GM18508 (cell line): ENCODE data around the gene WWTR1.

Source experiments
- ATAC-seq: cut with Tn5 transposase; IDR thresholded peaks from one replicate; pipeline ENCODE4 v1.9.1; 2021; ENCODE audit warnings: moderate number of reproducible peaks; ENCODE audit not compliant: insufficient read depth, unreplicated experiment

WWTR1 gene

DNA sequence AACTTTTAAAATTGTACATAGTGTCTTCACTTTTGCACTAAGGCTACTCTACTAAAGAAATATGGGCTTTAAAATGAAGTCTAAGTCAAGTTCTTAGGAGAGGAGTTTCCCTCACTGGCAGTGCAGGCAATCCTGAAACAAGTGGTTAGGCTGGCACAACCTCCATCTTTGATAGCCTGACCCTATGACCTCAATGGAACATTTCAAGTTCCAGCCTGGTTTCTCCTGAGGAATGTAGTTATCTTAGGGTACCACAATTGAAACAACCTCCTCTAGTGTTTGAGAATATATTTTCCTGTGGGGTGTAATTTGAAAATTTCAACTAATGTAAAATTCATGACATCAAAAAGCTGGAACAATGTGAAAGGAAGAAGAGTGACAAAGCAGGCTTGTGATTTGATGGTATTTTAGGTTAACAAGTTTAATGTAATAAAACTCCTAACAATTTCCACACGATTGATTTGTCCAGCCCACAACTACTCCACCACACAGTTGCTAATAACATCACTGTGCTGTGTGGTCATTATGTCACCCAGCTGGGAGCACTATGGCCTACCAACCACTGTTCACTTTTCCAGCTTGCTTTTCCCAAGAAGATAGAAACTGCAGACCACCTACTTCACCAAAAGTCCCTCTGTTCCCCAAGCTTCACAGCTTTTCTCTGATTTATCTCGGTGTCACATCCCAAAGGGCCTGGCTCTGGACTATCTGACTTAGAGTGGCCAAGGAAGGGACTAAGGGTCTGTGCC, 1.8 kb downstream of the WWTR1 start:
- no peak for ATAC-seq

GRCh38 chr3:149654188-149654601, 3.6 kb downstream of the WWTR1 start:
- ATAC-seq = no peak

- ATAC-seq = no peak
Measured at GRCh38 chr3:149653564-149653963, 4.3 kb downstream of the WWTR1 start.

DNA sequence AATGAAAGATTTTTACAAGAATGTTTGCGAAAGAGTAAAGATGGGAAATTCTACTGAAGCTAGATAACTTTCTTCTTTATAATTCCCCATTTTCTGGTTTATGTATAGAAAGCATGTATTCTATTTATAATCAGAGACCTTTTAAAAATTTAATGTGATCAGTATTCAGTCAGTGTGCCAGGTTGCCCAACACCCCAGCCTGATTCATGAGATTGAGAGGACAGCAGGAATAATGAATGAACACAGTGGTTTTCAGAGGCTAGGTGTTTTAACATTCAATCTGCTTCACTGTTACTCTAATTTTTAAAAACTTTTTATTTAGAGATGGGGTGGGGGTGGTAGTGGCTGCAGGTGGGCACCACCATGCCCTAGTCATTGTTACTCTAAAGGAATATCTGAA, 4.7 kb downstream of the WWTR1 start:
- no peak for ATAC-seq

GRCh38 chr3:149650828-149651227, 7.0 kb downstream of the WWTR1 start:
- ATAC-seq = no peak

DNA sequence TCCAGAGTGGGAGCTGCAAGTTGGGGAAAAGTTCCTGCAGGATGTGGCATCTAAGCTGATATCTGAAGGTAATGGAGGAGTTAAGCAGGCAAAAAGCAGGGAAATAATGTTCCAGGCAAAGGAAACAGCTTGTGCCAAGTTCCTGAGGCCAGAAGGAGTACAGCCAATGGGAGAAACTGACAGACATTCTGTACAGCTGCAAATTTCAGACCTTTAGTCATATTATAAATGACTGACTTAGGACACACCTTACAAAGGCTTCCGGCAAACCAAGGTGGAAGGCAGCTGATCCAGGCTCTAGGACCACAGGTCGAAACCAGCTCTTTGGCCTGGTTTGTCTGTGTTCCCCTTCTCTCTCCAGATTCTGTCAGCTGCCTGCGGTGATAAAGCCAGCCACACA, 9.3 kb downstream of the WWTR1 start:
- no peak for ATAC-seq

DNA sequence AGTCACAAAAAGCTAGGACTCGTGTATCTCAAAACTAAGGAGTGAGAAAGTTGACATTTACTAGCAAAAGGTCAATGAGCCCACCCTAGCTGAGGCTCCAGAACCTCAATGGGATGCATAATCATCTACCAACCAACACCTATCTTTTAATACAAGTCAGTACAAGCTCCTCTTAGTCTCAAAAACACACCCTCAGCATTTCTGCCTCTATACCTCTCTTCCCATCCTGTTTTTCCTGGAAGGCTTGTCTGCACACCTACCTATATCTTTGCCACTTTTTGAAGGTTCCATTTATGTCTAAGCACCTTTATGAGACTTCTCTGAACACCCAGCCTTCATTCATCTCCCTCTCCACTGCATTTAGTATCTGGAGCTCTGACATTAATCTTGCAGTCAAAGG, 10.0 kb downstream of the WWTR1 start:
- ATAC-seq = no peak

DNA sequence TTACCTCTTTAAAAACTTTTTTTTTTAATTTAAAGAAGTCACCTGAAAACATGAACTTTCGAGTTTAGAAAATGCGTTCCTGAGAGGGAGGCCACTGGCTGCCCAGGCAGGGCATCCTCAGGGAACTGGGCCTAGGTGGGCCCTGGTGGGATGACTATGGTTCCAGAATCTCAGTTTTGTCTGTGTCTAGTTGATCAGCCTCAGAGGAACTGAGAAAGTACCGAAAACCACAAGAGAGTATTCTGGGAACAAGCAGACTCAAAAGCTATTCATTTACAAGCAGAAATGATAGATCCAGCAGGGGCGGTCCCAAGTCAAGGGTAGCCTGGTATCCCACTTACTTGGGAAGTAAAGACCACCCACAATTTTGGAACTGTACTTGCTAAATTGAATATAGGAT, 10.5 kb downstream of the WWTR1 start:
- peak; percentile 72 for ATAC-seq

DNA sequence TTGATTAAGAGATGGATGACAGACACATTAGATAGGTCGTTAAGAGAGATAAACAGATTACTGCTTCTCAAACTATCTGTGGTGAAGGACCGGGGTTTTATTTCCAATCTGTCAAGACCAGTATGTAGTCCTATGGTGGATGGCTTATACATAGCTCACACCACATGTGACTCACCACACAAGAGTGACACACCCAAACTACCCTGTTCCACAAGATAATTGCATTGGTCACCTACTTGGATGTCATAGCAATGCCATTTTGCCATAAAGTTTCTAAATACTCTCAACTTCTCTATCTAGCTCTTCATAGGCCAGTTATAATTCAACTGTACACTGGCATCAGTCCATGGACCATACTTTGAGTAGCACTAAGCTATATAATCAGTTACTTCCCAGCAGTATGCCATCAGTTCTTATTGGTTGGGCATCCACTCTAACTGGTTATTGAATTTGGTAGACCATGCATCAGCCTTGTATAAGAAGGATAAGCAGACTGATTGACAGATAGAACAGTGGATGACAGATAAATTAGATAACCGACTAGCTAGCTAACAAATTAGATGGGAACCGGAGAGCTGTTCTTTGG, 11.6 kb downstream of the WWTR1 start:
- no peak for ATAC-seq

DNA sequence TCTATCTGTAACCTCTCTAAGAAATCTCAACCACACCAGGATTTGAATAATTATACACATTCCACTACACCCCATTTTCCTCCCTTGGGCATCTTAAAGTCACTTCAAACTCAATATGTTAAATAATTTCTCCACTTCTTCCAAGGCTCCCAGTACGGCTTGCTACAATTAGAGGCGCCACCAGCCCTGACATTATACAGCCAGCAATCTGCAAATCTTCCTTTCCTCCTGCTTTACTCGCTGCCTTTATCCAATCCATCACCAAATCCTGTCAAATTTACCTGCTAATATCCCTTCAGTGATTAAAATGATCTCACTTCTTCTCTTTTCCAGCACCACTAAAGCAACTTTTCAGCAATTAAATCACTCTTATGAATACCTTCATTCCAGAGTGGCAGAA, 13.9 kb downstream of the WWTR1 start:
- ATAC-seq = no peak

DNA sequence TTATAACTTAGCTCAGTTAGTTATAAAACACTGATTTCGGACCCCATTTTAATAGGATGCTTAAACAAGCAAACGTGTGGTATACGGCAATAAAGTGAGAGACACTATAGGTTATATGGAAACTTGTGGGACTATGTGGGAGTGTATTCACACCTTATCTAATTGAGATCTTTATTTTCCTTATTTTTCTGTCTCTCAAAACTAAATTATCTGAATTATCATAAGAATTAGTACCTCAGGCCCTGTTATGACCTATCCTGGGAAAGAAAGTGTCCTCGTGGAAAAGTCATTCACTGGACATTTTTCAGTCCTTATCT, 14.4 kb downstream of the WWTR1 start:
- ATAC-seq = no peak

DNA sequence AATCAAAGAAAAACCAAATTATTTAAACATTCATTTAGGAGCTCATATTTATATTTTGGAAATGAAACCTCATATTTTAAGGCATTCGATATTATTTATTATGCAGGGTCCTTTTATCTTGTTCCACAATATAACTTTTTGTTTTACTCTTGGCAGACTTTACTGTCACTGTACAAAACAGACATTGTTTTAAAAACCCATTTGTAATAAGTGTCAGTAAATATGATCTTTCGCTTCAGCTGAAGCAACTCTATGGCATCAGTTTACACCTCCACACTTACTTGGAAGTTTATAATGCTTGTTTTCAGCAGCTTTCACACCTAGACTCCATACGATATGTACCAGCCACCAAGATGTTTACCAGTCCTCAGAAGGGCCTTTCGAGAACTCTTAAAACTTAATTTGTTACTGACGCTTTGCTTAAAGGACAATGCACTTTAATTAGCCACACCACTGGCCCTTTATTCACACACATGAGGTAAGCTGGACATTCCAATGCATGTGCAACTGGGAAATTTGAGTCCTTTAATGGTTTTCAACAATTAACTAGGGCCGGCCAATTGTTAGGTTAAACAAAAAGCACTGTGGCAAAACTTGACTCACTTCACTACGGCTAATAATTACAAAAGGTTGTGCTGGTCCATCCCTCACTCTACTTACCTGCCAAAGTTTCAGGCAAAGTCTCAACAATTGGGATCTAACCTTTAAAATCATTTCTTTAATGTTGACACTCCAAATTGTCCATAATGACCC, 16.7 kb downstream of the WWTR1 start:
- ATAC-seq = no peak

DNA sequence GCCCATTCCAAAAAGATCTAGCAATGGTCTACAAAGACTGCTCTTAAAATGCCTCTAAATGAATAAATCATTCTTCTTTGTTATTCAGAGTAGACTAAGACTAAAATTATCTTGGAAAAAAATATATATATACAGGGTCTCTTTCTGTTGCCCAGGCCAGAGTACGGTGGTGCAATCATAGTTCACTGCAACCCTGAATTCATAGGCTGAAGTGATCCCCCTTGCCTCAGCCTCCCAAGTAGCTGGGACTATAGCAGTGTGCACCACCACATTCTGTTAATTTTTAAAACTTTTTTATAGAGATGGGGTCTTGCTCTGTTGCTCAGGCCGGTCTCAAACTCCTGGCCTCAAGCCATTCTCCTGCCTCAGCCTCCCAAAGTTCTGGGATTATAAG, 18.7 kb downstream of the WWTR1 start:
- no peak for ATAC-seq

DNA sequence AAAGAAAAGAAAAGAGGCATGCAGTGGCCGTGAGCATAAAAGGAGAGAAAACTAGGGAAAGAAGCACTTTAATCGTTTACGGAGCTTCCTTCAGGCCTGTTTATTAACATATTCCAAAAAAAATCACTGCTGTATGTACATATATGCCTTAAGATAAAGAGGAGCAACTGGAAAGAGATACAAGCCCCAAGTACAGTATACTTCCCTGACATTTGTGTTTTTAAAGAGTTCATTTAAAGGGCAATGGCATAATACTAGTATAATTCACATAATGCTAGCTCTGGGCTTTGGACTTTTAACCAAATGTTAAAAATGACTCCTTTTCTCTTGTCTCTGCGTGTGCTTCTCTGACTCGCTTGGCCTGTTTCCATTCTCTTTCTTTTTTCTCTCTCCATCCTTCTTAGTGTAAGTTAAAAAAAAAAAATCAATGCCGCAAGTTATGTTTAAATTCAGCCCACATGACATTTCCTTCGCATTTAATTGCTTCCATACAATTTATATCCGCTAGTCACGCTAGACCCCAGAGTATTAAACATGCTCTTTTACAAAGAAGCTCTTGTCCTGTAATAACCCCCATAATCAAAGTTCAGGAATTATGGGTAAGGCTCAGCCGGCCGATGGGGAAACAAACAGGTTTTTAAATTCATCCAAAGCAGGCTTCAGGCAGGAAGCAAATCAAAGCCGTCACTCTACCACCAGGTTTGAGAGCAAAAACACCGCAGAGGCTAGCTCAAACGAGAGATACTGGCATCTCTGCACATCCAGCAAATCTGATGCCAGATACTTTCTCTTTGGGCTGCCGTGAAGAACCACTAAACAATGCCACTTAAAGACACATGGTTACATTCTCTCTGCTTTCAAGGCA, 19.4 kb downstream of the WWTR1 start:
- ATAC-seq = no peak

- no peak for ATAC-seq
Measured at GRCh38 chr3:149635396-149635795, 22.4 kb downstream of the WWTR1 start.

- ATAC-seq = no peak
Measured at GRCh38 chr3:149634573-149634972, 23.3 kb downstream of the WWTR1 start.

DNA sequence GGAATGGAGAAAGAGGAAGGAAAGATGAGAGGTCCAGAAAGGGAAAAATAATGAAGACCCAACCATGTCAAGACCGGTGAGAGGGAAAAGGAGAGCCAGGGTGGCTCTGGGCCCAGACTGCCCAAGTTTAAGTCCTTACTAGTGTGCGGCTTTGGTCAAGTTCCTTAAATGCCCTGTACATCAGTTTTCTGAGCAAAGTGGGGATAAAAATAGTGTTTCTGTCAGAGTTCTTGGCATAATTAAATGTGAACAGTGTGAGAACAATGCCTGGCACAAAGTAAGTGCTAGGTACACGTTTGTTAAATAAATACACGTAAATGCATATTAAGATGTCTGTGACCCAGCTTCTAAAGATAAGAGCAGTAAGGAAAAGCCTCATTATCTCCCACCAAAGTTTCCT, 23.8 kb downstream of the WWTR1 start:
- ATAC-seq = no peak

DNA sequence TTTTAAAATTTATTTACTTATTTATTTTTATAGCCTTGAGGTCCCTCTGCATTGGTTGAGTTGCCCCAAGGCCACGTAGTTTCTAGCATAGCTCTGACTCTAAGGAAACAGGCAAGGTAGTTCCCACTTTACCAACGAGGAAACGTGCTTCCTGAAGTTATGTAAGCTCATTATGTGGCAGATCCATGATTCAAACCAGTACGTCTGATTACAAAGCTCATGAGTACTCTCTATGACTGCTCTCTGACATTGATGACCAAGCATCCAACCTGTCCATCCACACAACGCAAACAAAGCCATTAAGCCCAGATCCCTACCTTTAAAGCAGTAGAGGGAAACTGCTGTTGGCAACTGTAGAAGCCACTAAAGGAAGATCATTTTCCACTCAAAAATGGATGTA, 25.6 kb downstream of the WWTR1 start:
- no peak for ATAC-seq

GRCh38 chr3:149630806-149631205, 27.0 kb downstream of the WWTR1 start:
- ATAC-seq = no peak

DNA sequence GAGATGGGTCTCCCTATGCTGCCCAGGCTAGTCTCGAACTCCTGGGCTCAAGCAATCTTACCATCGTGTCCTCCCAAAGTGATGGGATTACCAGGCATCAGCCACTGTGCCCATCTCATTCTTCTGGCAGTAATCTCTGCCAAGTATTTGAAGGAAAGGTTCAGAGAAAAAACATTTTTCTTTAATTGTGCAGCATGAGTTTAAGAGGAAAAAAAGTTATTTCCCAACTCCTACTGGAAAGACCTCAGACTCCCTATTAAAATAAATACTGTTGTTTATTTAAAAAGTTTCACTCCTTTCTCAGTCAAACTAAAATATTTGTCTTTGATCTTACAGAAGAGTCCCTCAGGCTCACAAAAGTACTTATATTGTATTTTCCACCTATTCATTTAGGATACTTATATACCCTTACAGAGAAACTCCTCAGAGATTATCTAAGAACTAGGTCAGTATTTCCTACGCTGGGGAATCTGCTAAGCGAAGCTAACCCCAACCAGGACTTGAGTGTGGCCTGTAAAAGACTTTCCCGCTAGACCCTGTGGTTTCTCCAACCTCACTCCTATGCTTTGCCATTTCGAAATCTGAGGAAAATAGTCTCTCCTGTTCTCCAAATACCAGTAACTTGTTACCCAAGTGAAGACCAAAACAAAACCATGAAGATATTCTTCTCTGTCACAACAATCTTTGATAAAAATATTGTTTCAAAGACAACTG, 28.7 kb downstream of the WWTR1 start:
- ATAC-seq = no peak
